Bone marrow (tissue), 2 donors: ENCODE results near the gene BTBD9.
"Not testable (repeated sequence)": the region's sequence is repeated elsewhere in the genome, so short reads cannot be mapped to it uniquely, and the experiment has no call there.

ENCODE experiments used
- DNase-seq, 2 donors: peaks; one replicate each; lab custom pipeline; 2025; lab: John Stamatoyannopoulos, UW

BTBD9 gene

GRCh38 chr6:38429546-38429945 lies 210.2 kb downstream of the BTBD9 start:
- no peak for DNase-seq

- no peak for DNase-seq
Measured at GRCh38 chr6:38427492-38428210, 212.1 kb downstream of the BTBD9 start.

- not testable (repeated sequence) for DNase-seq
Measured at GRCh38 chr6:38425788-38426488, 213.8 kb downstream of the BTBD9 start.

- no peak for DNase-seq
Measured at GRCh38 chr6:38423746-38424145, 216.0 kb downstream of the BTBD9 start.

GRCh38 chr6:38420207-38420606 lies 219.5 kb downstream of the BTBD9 start:
- no peak for DNase-seq

GRCh38 chr6:38417521-38417920 lies 222.2 kb downstream of the BTBD9 start:
- no peak for DNase-seq

GRCh38 chr6:38415231-38416005 lies 224.3 kb downstream of the BTBD9 start:
- no peak for DNase-seq

- DNase-seq = no peak
Measured at GRCh38 chr6:38413102-38413800, 226.5 kb downstream of the BTBD9 start.

GRCh38 chr6:38407192-38407591 lies 232.5 kb downstream of the BTBD9 start:
- DNase-seq = no peak

- DNase-seq = no peak
Measured at GRCh38 chr6:38406096-38406495, 233.6 kb downstream of the BTBD9 start.

- no peak for DNase-seq
Measured at GRCh38 chr6:38404900-38405556, 234.7 kb downstream of the BTBD9 start.

- DNase-seq = no peak
Measured at GRCh38 chr6:38404355-38404754, 235.4 kb downstream of the BTBD9 start.

- no peak for DNase-seq
Measured at GRCh38 chr6:38403548-38403947, 236.2 kb downstream of the BTBD9 start.

GRCh38 chr6:38400764-38401163 lies 239.0 kb downstream of the BTBD9 start:
- DNase-seq = no peak

GRCh38 chr6:38400101-38400500 lies 239.6 kb downstream of the BTBD9 start:
- no peak for DNase-seq

- no peak for DNase-seq
Measured at GRCh38 chr6:38396209-38396608, 243.5 kb downstream of the BTBD9 start.

- DNase-seq = no peak
Measured at GRCh38 chr6:38393986-38394385, 245.7 kb downstream of the BTBD9 start.

GRCh38 chr6:38391626-38392579 lies 247.8 kb downstream of the BTBD9 start:
- DNase-seq = no peak

GRCh38 chr6:38391206-38391605 lies 248.5 kb downstream of the BTBD9 start:
- DNase-seq = no peak

GRCh38 chr6:38389875-38390274 lies 249.9 kb downstream of the BTBD9 start:
- DNase-seq = no peak

- DNase-seq = no peak
Measured at GRCh38 chr6:38387971-38388370, 251.8 kb downstream of the BTBD9 start.
